DND-41 (cell line): ENCODE data around the gene LRRFIP2.

Experiments
- ATAC-seq: fragments of 200-7000 bp; cut with Tn5 transposase; 3 replicates; pipeline ENCODE4 v1.9.1; 2021; ENCODE audit warnings: low read depth; ENCODE audit not compliant: insufficient read depth
- DNase-seq: peaks from one replicate; pipeline ENCODE4 v3.0.0-alpha.2; 2020
- H2AFZ ChIP-seq: 2 replicates; pipeline ENCODE4 v1.6.0; 2012; ENCODE audit warnings: low read depth, low read length
- H3K27ac ChIP-seq: 2 replicates; pipeline ENCODE4 v1.5.1; 2012; ENCODE audit warnings: low read length, inconsistent platforms
- H3K27me3 ChIP-seq: fragments of 200-600 bp; sonication (generic); 2 replicates; pipeline ENCODE4 v1.6.0; 2012; ENCODE audit warnings: low read length, mild to moderate bottlenecking, inconsistent platforms; ENCODE audit not compliant: insufficient read depth, poor library complexity
- H3K36me3 ChIP-seq: 2 replicates; pipeline ENCODE4 v1.5.1; 2012; ENCODE audit warnings: low read length, inconsistent platforms; ENCODE audit not compliant: insufficient read depth
- H3K4me1 ChIP-seq: 2 replicates; pipeline ENCODE4 v1.5.1; 2012; ENCODE audit warnings: mild to moderate bottlenecking, low read length; ENCODE audit not compliant: insufficient read depth
- H3K4me2 ChIP-seq: 2 replicates; pipeline ENCODE4 v1.6.0; 2012; ENCODE audit warnings: mild to moderate bottlenecking, moderate library complexity, low read length, inconsistent platforms; ENCODE audit not compliant: insufficient read depth
- H3K4me3 ChIP-seq, 2 experiments: fragments of 200-600 bp in 1 of 2; shearing (Covaris generic) in 1 of 2; 2 replicates each; pipeline ENCODE4 v1.5.1; 2012 to 2016; ENCODE audit warnings: inconsistent platforms in 2 of 2, low read length in 2 of 2, mild to moderate bottlenecking in 2 of 2, low read depth in 1 of 2, moderate library complexity in 1 of 2
- H3K79me2 ChIP-seq: 2 replicates; pipeline ENCODE4 v1.6.0; 2012; ENCODE audit warnings: low read length, inconsistent platforms; ENCODE audit not compliant: insufficient read depth
- H3K9ac ChIP-seq: 2 replicates; pipeline ENCODE4 v1.6.0; 2012; ENCODE audit warnings: low read depth, mild to moderate bottlenecking, inconsistent platforms, low read length, moderate library complexity
- H3K9me3 ChIP-seq: 2 replicates; pipeline ENCODE4 v1.5.1; 2012; ENCODE audit warnings: low read length, moderate library complexity, mild to moderate bottlenecking, inconsistent platforms; ENCODE audit not compliant: insufficient read depth, severe bottlenecking
- H4K20me1 ChIP-seq: 2 replicates; pipeline ENCODE4 v1.6.0; 2012; ENCODE audit warnings: low read length; ENCODE audit not compliant: insufficient read depth
- CTCF ChIP-seq: IDR thresholded peaks from 2 replicates; pipeline ENCODE4 v1.5.1; 2012; ENCODE audit warnings: borderline replicate concordance, low read length, moderate library complexity, mild to moderate bottlenecking; ENCODE audit not compliant: poor library complexity, severe bottlenecking; ENCODE audit errors: extremely low read depth
- EZH2 ChIP-seq: IDR thresholded peaks from 3 replicates; pipeline ENCODE4 v1.6.1; 2012; ENCODE audit warnings: borderline replicate concordance, low read depth, mild to moderate bottlenecking, moderate library complexity, low read length, inconsistent platforms; ENCODE audit not compliant: severe bottlenecking

Gene LRRFIP2

GRCh38 chr3:37114251-37115145 is 59.9 kb downstream of the LRRFIP2 start:
- H3K79me2 ChIP-seq, result no peaks in the 10 kb centered on the region

GRCh38 chr3:37112987-37113386 is 61.4 kb downstream of the LRRFIP2 start:
- TF ChIP-seq EZH2, result no peak
- no peak for TF ChIP-seq CTCF
- no peak overlapping the region for H3K27ac ChIP-seq
- H3K9ac ChIP-seq, result no peak overlapping the region
- H3K36me3 ChIP-seq, result no peaks in the 10 kb centered on the region
- DNase-seq (no peak), ATAC-seq (no peak)
- H3K79me2 ChIP-seq, result no peaks in the 10 kb centered on the region
- no peak overlapping the region for H3K4me2 ChIP-seq
- H3K4me1 ChIP-seq, result no peaks in the 10 kb centered on the region
- H3K9me3 ChIP-seq, result no peaks in the 10 kb centered on the region
- no peaks in the 10 kb centered on the region for H3K27me3 ChIP-seq
- H3K4me3 ChIP-seq, result no peak overlapping the region
- H4K20me1 ChIP-seq, result no peaks in the 10 kb centered on the region
- H2AFZ ChIP-seq, result no peak overlapping the region

More at GRCh38 chr3:37114251-37115145, 59.9 kb downstream of the LRRFIP2 start:
- ATAC-seq, result no peak
- no peak for DNase-seq
- H3K9ac ChIP-seq, result no peak overlapping the region
- TF ChIP-seq EZH2 (no peak), CTCF (no peak)
- H2AFZ ChIP-seq, result no peak overlapping the region
- H3K27me3 ChIP-seq, result no peaks in the 10 kb centered on the region
- no peak overlapping the region for H3K4me2 ChIP-seq
- H3K4me3 ChIP-seq, result no peak overlapping the region
- no peaks in the 10 kb centered on the region for H3K4me1 ChIP-seq
- no peaks in the 10 kb centered on the region for H3K36me3 ChIP-seq
- no peak overlapping the region for H3K27ac ChIP-seq
- H3K9me3 ChIP-seq, result no peaks in the 10 kb centered on the region
- no peaks in the 10 kb centered on the region for H4K20me1 ChIP-seq

GRCh38 chr3:37111199-37111598 is 63.2 kb downstream of the LRRFIP2 start:
- DNase-seq (no peak), ATAC-seq (no peak)
- Histone ChIP-seq H4K20me1 (no peaks in the 10 kb centered on the region), H3K27ac (no peak overlapping the region), H2AFZ (no peak overlapping the region), H3K79me2 (no peaks in the 10 kb centered on the region), H3K36me3 (no peaks in the 10 kb centered on the region), H3K4me3 (no peak overlapping the region), H3K4me1 (no peaks in the 10 kb centered on the region), H3K9me3 (no peaks in the 10 kb centered on the region), H3K27me3 (no peaks in the 10 kb centered on the region), H3K4me2 (no peak overlapping the region), H3K9ac (no peak overlapping the region)
- TF ChIP-seq EZH2, result no peak
- TF ChIP-seq CTCF, result no peak
